Stimulated activated naive CD4-positive, alpha-beta T cell treated with Interleukin-2 at 50 U/mL for 16 hours (primary cell): ENCODE results near the gene TMEM225B.
"Not testable (repeated sequence)": the region's sequence is repeated elsewhere in the genome, so short reads cannot be mapped to it uniquely, and the experiment has no call there.

Experiments used
- DNase-seq: peaks from one replicate; lab custom pipeline; 2025; lab: John Stamatoyannopoulos, UW

TMEM225B gene

GRCh38 chr7:99623091-99623693 is 25.1 kb downstream of the TMEM225B start:
- DNase-seq: peak; percentile 7

DNA sequence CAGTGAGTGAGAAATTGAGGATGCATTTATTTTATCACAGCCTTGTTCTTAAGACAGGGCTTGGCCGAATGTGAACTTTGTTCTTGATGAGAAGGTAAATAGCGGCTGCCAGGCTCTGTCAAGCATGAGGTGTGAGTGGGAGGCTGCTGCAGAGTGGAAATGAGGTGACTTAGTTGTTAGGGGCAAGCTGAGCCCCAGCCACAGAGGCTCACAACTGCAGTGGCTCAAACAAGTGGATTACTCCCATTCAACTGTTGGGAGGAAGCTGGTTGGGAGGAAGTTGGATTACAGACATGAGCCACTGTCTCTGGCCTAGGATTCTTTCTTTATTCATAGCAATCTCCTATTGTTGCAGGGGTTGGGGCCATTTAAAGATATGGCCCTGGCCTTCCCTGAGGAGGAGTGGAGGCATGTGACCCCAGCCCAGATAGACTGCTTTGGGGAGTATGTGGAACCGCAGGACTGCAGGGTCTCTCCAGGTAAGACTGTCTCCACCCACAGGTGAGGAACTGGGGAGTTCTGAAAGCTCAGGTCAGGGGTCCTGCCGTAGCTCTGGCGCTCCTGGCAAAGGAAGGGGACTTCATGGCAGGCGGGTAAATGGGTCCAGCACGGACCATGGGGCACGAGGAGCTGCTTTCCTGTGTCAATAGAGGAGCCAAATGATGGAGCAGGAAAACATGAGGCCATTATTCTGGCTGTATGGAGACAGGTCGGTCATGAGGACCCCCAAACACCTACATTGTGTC is 25.8 kb downstream of the TMEM225B start:
- peak; percentile 5 for DNase-seq

- peak; percentile 46 for DNase-seq
Measured at GRCh38 chr7:99624484-99624883, 26.4 kb downstream of the TMEM225B start.

GRCh38 chr7:99625321-99625720 is 27.3 kb downstream of the TMEM225B start:
- no peak for DNase-seq

DNA sequence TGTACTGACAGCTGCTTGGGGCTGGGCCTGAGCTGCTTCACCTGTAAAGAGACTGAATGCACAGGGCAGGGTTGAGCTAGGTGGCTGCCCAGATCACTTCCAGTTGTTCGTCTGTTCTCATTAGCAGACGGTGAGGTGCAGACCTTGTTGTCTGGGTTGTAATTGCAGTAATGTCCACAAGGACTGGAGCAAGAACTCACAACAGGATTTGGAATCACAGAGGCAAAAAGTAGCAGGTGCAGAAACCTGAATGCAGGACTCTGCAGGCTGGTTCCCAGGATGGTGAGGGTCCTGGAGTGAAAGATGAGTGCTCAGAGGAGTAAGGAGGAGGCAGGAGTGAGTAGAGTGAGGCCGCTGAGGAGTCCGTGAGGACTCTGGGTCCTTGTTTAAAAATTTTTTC is 27.9 kb downstream of the TMEM225B start:
- no peak for DNase-seq

- DNase-seq: no peak
Measured at GRCh38 chr7:99626661-99627060, 28.6 kb downstream of the TMEM225B start.

DNA sequence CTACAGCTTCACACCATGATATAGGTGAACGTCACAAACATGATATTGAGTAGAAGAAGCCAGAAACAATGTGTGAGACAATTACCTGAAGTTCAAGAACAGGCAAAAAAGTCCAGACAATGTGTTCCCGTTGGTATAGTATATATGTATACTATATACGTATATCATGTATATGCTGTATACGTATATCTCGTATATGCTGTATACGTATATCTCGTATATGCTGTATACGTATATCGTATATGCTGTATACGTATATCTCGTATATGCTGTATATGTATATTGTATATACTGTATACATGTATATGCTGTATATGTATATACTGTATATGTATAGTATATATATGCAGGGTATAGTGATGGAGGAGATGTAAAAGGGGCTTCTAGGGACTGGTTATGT is 29.4 kb downstream of the TMEM225B start:
- DNase-seq: no peak

GRCh38 chr7:99628471-99629465 is 30.7 kb downstream of the TMEM225B start:
- DNase-seq: no peak

GRCh38 chr7:99629643-99630042 is 31.6 kb downstream of the TMEM225B start:
- no peak for DNase-seq

- DNase-seq: no peak
Measured at GRCh38 chr7:99631295-99632109, 33.4 kb downstream of the TMEM225B start.

DNA sequence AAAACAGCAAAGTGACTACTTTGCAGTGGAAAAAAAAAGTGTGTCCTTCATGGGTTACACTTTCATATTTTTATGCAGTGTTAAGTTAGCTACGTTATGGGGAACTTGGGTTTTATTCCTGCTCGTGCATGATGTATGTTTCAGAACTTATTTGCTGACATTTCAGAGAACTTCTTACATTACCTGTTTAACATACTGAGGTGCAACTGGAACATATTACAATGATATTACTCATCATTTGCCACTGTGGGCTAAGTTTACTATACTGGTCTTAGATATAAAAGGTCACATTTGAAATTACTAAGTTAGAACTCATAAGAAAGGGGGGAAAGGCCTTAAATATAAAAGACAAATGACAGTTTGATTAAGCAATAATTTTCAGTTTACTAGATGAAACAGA is 39.3 kb downstream of the TMEM225B start:
- not testable (repeated sequence) for DNase-seq

- no peak for DNase-seq
Measured at GRCh38 chr7:99638731-99639130, 40.7 kb downstream of the TMEM225B start.

- DNase-seq: no peak
Measured at GRCh38 chr7:99639267-99639666, 41.2 kb downstream of the TMEM225B start.

- DNase-seq: no peak
Measured at GRCh38 chr7:99642027-99642426, 44.0 kb downstream of the TMEM225B start.

DNA sequence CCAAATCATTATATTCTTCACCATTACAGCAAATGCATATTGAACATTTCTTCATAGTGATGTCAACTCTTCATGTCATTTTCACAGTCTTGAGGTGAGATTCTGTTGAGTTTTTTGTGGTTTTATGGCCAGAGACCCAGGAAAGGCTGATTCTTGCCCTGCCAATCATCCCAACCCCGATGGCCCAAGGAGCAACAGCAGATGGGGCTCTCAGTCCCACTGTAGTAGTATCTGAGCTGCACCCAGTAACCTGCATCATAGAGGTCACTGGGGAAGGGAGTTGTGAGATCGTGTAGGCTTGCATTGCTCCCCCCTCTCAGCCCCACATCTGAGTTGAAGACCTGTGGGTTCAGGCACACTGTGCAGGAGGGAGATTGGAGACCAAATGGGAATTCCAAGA is 45.4 kb downstream of the TMEM225B start:
- no peak for DNase-seq

- no peak for DNase-seq
Measured at GRCh38 chr7:99644431-99644830, 46.4 kb downstream of the TMEM225B start.

DNA sequence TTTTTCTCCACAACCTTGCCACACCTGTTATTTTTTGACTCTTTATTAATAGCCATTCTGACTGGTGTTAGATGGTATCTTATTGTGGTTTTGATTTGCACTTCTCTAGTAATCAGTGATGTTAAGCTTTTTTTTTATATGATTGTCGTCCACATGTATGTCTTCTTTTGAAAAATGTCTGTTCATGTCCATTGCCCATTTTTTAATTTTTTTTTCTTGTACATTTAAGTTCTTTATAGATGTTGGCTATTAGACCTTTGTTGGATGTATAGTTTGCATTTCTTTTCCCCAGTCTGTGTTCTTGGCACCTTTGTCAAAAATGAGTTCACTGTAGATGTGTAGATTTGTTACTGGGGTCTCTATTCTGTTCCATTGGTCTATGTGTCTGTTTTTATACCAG is 47.5 kb downstream of the TMEM225B start:
- DNase-seq: no peak

DNA sequence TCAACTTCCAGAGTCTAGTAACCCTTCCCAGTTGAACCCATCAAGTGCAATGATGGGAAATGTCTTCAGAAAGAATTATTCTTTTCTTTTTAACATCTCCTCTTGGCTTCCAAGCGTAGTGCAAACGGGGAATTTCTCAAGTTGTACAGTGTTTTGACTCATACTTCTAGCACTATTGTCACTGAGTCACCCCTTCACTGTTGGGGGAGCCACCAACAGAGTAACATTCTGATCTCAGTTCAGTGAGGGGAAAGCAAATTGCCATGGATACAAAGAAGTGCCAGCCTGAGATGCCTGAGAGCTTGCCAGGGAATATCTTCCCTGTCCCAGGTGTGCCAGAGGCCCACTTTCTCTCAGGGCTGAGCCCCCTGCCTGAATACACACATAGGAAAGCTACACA is 50.8 kb downstream of the TMEM225B start:
- DNase-seq: no peak

DNA sequence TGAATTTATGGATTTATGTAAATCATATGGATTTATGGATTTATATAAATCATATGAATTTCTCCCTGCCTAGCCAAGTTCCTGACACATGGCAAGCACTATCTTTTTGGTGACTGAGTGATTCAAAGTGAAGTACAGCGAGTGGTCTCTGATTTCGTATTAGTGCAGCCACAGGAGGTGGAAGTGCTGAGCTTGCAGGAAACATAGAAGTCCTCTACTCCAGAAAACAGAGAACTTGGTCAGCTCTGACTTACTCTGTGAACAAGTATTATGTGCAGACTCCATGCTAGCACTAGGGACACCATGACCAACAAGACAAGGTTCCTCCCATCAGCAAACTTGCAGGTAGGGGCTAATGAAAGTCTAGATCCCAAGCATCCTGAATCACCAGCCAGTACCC is 53.2 kb downstream of the TMEM225B start:
- no peak for DNase-seq

DNA sequence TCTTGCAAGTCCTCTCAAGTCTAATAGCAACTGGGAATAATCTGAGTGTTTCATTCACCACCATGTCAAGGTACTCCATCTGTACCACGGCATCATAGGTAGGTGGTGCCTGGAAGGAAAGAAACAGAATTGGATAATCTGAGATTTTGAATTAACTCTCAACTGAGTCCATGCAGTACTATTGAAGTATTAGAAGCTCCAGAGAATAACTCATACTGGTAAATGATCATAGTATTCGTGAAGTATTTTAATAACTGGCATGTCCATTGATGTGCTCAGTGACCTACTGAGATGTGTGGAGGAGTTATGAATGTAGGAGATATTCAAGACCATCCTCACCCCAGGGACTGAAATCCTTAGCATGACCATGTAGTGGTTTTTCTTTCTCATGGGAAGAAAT is 54.6 kb downstream of the TMEM225B start:
- DNase-seq: no peak

- not testable (repeated sequence) for DNase-seq
Measured at GRCh38 chr7:99653269-99653668, 55.2 kb downstream of the TMEM225B start.

GRCh38 chr7:99653754-99654153 is 55.7 kb downstream of the TMEM225B start:
- no peak for DNase-seq
